HCT116 (cell line): ENCODE measurements around the gene SRCAP. TPM values are rescaled to one million over a fixed set of nuclear protein-coding genes. Genes with fewer than 3 reads are reported as not detected.
A peak's percentile ranks its signal among the peaks of the same experiment; 100 is the strongest.

ENCODE experiments used
- ATAC-seq: fragments of 200-7000 bp; cut with Tn5 transposase; 2 replicates; pipeline ENCODE4 v1.9.1; 2020; ENCODE audit warnings: mild to moderate bottlenecking, moderate library complexity
- BruUV-seq: library from RNA; stranded (reverse); fragments of 400-500 nt; replicated peaks from 2 replicates; lab custom pipeline; 2021; lab: Mats Ljungman, UMichigan
- CTCF ChIA-PET: fragments of 300-600 bp; sonication (Branson Sonifier 250); formaldehyde crosslinking; loops from one replicate; lab custom pipeline; 2021; ENCODE audit warnings: antibody characterized with exemption; lab: Charles Lee
- POLR2A ChIA-PET: fragments of 300-600, 350-600 bp; sonication (Branson Sonifier 250); formaldehyde crosslinking; loops from one replicate; lab custom pipeline; 2021; ENCODE audit warnings: antibody characterized with exemption; lab: Charles Lee
- RAD21 ChIA-PET, 2 experiments: fragments of 300-600 bp; sonication (Branson Sonifier 250); formaldehyde crosslinking; loops; one replicate each; lab custom pipeline; 2023; ENCODE audit warnings: low total read pairs in 2 of 2; ENCODE audit not compliant: uncharacterized antibody in 2 of 2, unreplicated experiment in 2 of 2, low non-redundant PET in 1 of 2; lab: Charles Lee
- DNase-seq: peaks from one replicate; pipeline ENCODE4 v3.0.0-alpha.2; 2010; ENCODE audit warnings: low read depth, low spot score
- H2AFZ ChIP-seq: fragments of 200-600 bp; shearing (Covaris generic), sonication (generic); 2 replicates; pipeline ENCODE4 v1.6.1; 2017; ENCODE audit warnings: low read depth, mixed run types, mixed read lengths, antibody characterized with exemption, low read length; ENCODE audit not compliant: poor library complexity, severe bottlenecking
- H3K27ac ChIP-seq: 2 replicates; pipeline ENCODE4 v1.5.1; 2012; ENCODE audit warnings: low read depth, low read length
- H3K27me3 ChIP-seq: fragments of 200-600 bp; sonication (generic); 2 replicates; pipeline ENCODE4 v1.6.1; 2016; ENCODE audit warnings: mixed run types, low read length, mixed read lengths; ENCODE audit not compliant: insufficient read depth
- H3K36me3 ChIP-seq, 2 experiments: fragments of 200-500 bp in 1 of 2; fragments of 200-600 bp in 1 of 2; sonication (Bioruptor generic) in 1 of 2; sonication (generic) in 1 of 2; 2 replicates each; pipeline versions ENCODE4 v1.5.1 to v1.6.1; 2014 to 2016; ENCODE audit warnings: low read length in 2 of 2, inconsistent platforms in 1 of 2, mixed read lengths in 1 of 2, mixed run types in 1 of 2; ENCODE audit not compliant: insufficient read depth in 2 of 2, control insufficient read depth in 1 of 2
- H3K4me1 ChIP-seq, 2 experiments: fragments of 200-600 bp in 1 of 2; sonication (generic) in 1 of 2; 2 replicates each; pipeline versions ENCODE4 v1.5.1 to v1.6.1; 2012 to 2017; ENCODE audit warnings: low read length in 2 of 2, inconsistent platforms in 1 of 2, mild to moderate bottlenecking in 1 of 2, mixed read lengths in 1 of 2, mixed run types in 1 of 2, moderate library complexity in 1 of 2; ENCODE audit not compliant: insufficient read depth in 2 of 2, control insufficient read depth in 1 of 2
- H3K4me2 ChIP-seq: fragments of 200-600 bp; sonication (generic); 2 replicates; pipeline ENCODE4 v1.6.1; 2017; ENCODE audit warnings: mixed run types, low read length, mixed read lengths
- H3K4me3 ChIP-seq, 2 experiments: fragments of 200-600 bp in 1 of 2; sonication (generic) in 1 of 2; replicated peaks in 1 of 2; 2 replicates each; pipeline ENCODE4 v1.5.1; 2011 to 2016; ENCODE audit warnings: low read length in 2 of 2, control low read depth in 1 of 2, low read depth in 1 of 2, mild to moderate bottlenecking in 1 of 2, mixed read lengths in 1 of 2, mixed run types in 1 of 2
- H3K79me2 ChIP-seq: fragments of 200-600 bp; sonication (generic); 2 replicates; pipeline ENCODE4 v1.6.1; 2017; ENCODE audit warnings: mild to moderate bottlenecking, mixed run types, low read length, moderate library complexity, mixed read lengths; ENCODE audit not compliant: insufficient read depth
- H3K9ac ChIP-seq: fragments of 200-600 bp; sonication (generic); 2 replicates; pipeline ENCODE4 v1.6.1; 2016; ENCODE audit warnings: low read length, mixed read lengths
- H3K9me2 ChIP-seq: fragments of 200-600 bp; sonication (generic), shearing (Covaris generic); 2 replicates; pipeline ENCODE4 v1.6.1; 2017; ENCODE audit warnings: mixed run types, mild to moderate bottlenecking, moderate library complexity; ENCODE audit not compliant: insufficient read depth
- H3K9me3 ChIP-seq, 2 experiments: fragments of 200-500 bp in 1 of 2; fragments of 200-600 bp in 1 of 2; sonication (Bioruptor generic) in 1 of 2; sonication (generic) in 1 of 2; 2 replicates each; pipeline ENCODE4 v1.6.1; 2014 to 2017; ENCODE audit warnings: low read length in 2 of 2, mixed read lengths in 2 of 2, inconsistent platforms in 1 of 2, low read depth in 1 of 2, mild to moderate bottlenecking in 1 of 2, mixed run types in 1 of 2, moderate library complexity in 1 of 2; ENCODE audit not compliant: control insufficient read depth in 1 of 2, insufficient read depth in 1 of 2
- H4K20me1 ChIP-seq: fragments of 200-600 bp; sonication (generic), shearing (Covaris generic); 2 replicates; pipeline ENCODE4 v1.6.1; 2017; ENCODE audit warnings: mixed run types, mild to moderate bottlenecking, moderate library complexity; ENCODE audit not compliant: insufficient read depth
- CBX3 ChIP-seq: IDR thresholded peaks from 2 replicates; pipeline ENCODE4 v1.6.1; 2012; ENCODE audit warnings: low read depth
- CEBPB ChIP-seq: IDR thresholded peaks from 2 replicates; pipeline ENCODE4 v1.6.1; 2012; ENCODE audit warnings: low read depth
- EGR1 ChIP-seq: IDR thresholded peaks from 2 replicates; pipeline ENCODE4 v1.6.1; 2012; ENCODE audit warnings: low read depth
- ELF1 ChIP-seq: IDR thresholded peaks from 2 replicates; pipeline ENCODE4 v1.6.1; 2012; ENCODE audit warnings: low read depth, borderline replicate concordance
- EZH2 ChIP-seq: fragments of 200-600 bp; sonication (generic); IDR thresholded peaks from 2 replicates; pipeline ENCODE4 v1.6.1; 2017; ENCODE audit warnings: antibody characterized with exemption, mixed run types
- EZH2phosphoT487 ChIP-seq: fragments of 200-600 bp; IDR thresholded peaks from 2 replicates; pipeline ENCODE4 v1.6.1; 2018; ENCODE audit warnings: antibody characterized with exemption, borderline replicate concordance
- JUND ChIP-seq: IDR thresholded peaks from 2 replicates; pipeline ENCODE4 v1.6.1; 2012
- POLR2A ChIP-seq: IDR thresholded peaks from 2 replicates; pipeline ENCODE4 v1.7.0; 2011; ENCODE audit warnings: borderline replicate concordance; ENCODE audit not compliant: insufficient read depth, insufficient read length; ENCODE audit errors: extremely low read depth
- POLR2AphosphoS5 ChIP-seq: IDR thresholded peaks from 2 replicates; pipeline ENCODE4 v1.6.1; 2011; ENCODE audit warnings: mild to moderate bottlenecking, low read depth, low read length, moderate library complexity
- RAD21 ChIP-seq: IDR thresholded peaks from 2 replicates; pipeline ENCODE4 v1.6.1; 2012; ENCODE audit warnings: low read depth, mild to moderate bottlenecking
- SIN3A ChIP-seq: IDR thresholded peaks from 2 replicates; pipeline ENCODE4 v1.6.1; 2012; ENCODE audit warnings: low read depth
- SP1 ChIP-seq: IDR thresholded peaks from 2 replicates; pipeline ENCODE4 v1.6.1; 2012; ENCODE audit warnings: low read depth
- SRF ChIP-seq: IDR thresholded peaks from 2 replicates; pipeline ENCODE4 v1.6.1; 2012; ENCODE audit warnings: low read depth
- TCF7L2 ChIP-seq: IDR thresholded peaks from 2 replicates; pipeline ENCODE4 v1.7.0; 2011; ENCODE audit warnings: borderline replicate concordance, inconsistent platforms; ENCODE audit not compliant: insufficient read depth, insufficient read length; ENCODE audit errors: extremely low read depth
- YY1 ChIP-seq: IDR thresholded peaks from 2 replicates; pipeline ENCODE4 v1.6.1; 2011; ENCODE audit warnings: low read length, low read depth, moderate library complexity, mild to moderate bottlenecking; ENCODE audit not compliant: insufficient replicate concordance; ENCODE audit errors: extremely low read depth
- ZFX ChIP-seq: fragments of 450-650 bp; IDR thresholded peaks from 2 replicates; pipeline ENCODE4 v1.6.1; 2017
- ZNF274 ChIP-seq: fragments of 200-500 bp; sonication (Bioruptor generic); IDR thresholded peaks from 2 replicates; pipeline ENCODE4 v1.6.1; 2014; ENCODE audit warnings: mild to moderate bottlenecking, low read depth, low read length, inconsistent platforms
- intact Hi-C: fragments of 100-400 bp; cut with micrococcal nuclease; formaldehyde crosslinking; loops from 2 replicates; pipeline ENCODE4 v1.10.0; 2022
- total RNA-seq: library from RNA; stranded (reverse); gene quantifications from one replicate; pipeline ENCODE4 v1.2.1, GENCODE V29; 2021; ENCODE audit not compliant: unreplicated experiment
- TF ChIP-seq, protein P1 (sequence below): IDR thresholded peaks from 2 replicates; pipeline ENCODE4 v1.6.1; 2011; ENCODE audit warnings: mild to moderate bottlenecking, low read length, moderate library complexity; ENCODE audit not compliant: insufficient replicate concordance; ENCODE audit errors: extremely low read depth
- TF ChIP-seq, protein P2 (sequence below), 3 experiments: fragments of 200-600 bp in 1 of 3; sonication (generic) in 1 of 3; IDR thresholded peaks in 2 of 3; conservative IDR thresholded peaks in 1 of 3; 2 replicates each; pipeline ENCODE4 v1.5.1; 2012 to 2017; ENCODE audit warnings: low read depth in 2 of 3, low read length in 2 of 3, antibody characterized with exemption in 1 of 3, borderline replicate concordance in 1 of 3, control low read depth in 1 of 3, mild to moderate bottlenecking in 1 of 3, mixed read lengths in 1 of 3, mixed run types in 1 of 3, moderate library complexity in 1 of 3; ENCODE audit not compliant: insufficient read depth in 1 of 3
- TF ChIP-seq, protein P3 (sequence below): IDR thresholded peaks from 2 replicates; pipeline ENCODE4 v1.6.1; 2012
- TF ChIP-seq, protein P4 (sequence below): IDR thresholded peaks from 2 replicates; pipeline ENCODE4 v1.6.1; 2012

Gene SRCAP
- total RNA-seq, 1 experiment from 2014 or later: 59.6 TPM

DNA sequence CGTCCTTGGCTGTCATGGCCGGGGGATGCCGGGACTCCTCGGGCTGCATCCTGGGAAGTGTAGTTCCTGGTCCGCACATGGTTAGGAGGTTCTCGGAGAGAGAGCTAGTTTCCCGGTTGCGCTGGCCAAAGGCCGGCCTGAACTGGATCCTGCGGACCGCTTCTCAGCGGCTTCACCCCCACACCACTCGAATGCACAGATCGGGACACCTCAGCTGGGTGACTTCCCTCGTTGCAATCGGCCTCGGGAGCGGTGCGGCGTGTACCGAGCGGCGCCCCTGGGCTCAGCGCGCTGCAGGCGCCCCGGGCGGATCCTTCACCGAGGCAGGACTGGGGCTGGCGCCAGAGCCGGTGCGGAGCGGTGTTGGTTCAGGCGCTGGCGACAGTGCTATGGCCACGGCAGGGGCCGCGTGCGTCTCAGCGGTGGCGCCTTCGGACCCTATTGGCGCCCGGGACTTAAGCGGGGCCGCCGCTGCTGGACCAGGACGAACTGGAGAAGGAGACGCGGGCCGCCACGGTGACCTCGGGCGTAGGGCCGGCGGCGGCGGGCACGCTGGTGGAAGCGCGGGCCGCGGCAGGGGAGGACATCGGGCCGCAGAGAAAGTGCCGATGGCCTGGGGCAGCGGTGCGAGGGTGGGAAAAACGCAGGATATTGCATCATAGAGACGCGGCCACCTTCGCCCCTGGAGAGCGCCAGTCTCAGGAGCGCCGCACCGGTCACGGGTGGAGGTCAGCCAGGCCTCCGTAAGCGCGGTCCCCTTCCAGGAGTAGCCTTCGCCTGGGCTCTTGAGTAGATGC, 76.6 kb downstream of the SRCAP start:
- Histone ChIP-seq H2AFZ (no peak overlapping the region), H3K9me3 (no peaks in the 10 kb centered on the region), H3K27ac (peak overlapping the region; percentile 90), H3K9ac (peak overlapping the region; percentile 84), H3K36me3 (peaks cover 6 to 23% of the 10 kb centered on the region in 2 experiments), H3K4me1 (peaks cover 0 to 11% of the 10 kb centered on the region in 2 experiments; a peak in 2 of 4 replicates), H3K4me3 (peak overlapping the region; percentile 59 to 66), H3K4me2 (peak overlapping the region; percentile 80), H4K20me1 (no peaks in the 10 kb centered on the region), H3K27me3 (no peaks in the 10 kb centered on the region), H3K9me2 (no peaks in the 10 kb centered on the region), H3K79me2 (no peaks in the 10 kb centered on the region)
- ChIA-PET POLR2A (interaction anchor here (1.1 kb wide), 1 partner anchor 30 kb away, joined by 3 read pairs; no protein-coding TSS in a partner anchor), RAD21 (no interaction called here), CTCF (no interaction called here)
- ATAC-seq (peak; percentile 73), DNase-seq (peak; percentile 24)
- BruUV-seq: no TSS peak
- intact Hi-C loops: no loop called here
- TF ChIP-seq POLR2A: no peak
- TF ChIP-seq, protein P1, sequence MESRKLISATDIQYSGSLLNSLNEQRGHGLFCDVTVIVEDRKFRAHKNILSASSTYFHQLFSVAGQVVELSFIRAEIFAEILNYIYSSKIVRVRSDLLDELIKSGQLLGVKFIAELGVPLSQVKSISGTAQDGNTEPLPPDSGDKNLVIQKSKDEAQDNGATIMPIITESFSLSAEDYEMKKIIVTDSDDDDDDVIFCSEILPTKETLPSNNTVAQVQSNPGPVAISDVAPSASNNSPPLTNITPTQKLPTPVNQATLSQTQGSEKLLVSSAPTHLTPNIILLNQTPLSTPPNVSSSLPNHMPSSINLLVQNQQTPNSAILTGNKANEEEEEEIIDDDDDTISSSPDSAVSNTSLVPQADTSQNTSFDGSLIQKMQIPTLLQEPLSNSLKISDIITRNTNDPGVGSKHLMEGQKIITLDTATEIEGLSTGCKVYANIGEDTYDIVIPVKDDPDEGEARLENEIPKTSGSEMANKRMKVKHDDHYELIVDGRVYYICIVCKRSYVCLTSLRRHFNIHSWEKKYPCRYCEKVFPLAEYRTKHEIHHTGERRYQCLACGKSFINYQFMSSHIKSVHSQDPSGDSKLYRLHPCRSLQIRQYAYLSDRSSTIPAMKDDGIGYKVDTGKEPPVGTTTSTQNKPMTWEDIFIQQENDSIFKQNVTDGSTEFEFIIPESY: no peak
- TF ChIP-seq CEBPB: peak; percentile 57; the same call in 1 of the 2 replicates
- no peak; the same call in 1 of the 2 replicates for TF ChIP-seq JUND
- TF ChIP-seq EZH2phosphoT487: no peak
- TF ChIP-seq EGR1: no peak
- peak; percentile 17; the same call in 1 of the 2 replicates for TF ChIP-seq CBX3
- TF ChIP-seq ZFX: peak; percentile 70; the same call in 1 of the 2 replicates
- TF ChIP-seq POLR2AphosphoS5: peak; percentile 70
- no peak for TF ChIP-seq RAD21
- no peak for TF ChIP-seq SRF
- TF ChIP-seq, protein P2, sequence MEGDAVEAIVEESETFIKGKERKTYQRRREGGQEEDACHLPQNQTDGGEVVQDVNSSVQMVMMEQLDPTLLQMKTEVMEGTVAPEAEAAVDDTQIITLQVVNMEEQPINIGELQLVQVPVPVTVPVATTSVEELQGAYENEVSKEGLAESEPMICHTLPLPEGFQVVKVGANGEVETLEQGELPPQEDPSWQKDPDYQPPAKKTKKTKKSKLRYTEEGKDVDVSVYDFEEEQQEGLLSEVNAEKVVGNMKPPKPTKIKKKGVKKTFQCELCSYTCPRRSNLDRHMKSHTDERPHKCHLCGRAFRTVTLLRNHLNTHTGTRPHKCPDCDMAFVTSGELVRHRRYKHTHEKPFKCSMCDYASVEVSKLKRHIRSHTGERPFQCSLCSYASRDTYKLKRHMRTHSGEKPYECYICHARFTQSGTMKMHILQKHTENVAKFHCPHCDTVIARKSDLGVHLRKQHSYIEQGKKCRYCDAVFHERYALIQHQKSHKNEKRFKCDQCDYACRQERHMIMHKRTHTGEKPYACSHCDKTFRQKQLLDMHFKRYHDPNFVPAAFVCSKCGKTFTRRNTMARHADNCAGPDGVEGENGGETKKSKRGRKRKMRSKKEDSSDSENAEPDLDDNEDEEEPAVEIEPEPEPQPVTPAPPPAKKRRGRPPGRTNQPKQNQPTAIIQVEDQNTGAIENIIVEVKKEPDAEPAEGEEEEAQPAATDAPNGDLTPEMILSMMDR (IDR thresholded peaks at IDR 0.05 in 2 of 3, conservative IDR thresholded peaks at IDR 0.05 in 1 of 3; ENCODE audit: borderline replicate concordance in 1 of 3, insufficient read depth in 1 of 3, low read depth in 2 of 3, low read length in 2 of 3): no peak
- no peak; the same call in 1 of the 2 replicates for TF ChIP-seq ELF1
- peak; percentile 42 for TF ChIP-seq SP1
- TF ChIP-seq ZNF274: no peak
- no peak for TF ChIP-seq EZH2
- TF ChIP-seq, protein P3, sequence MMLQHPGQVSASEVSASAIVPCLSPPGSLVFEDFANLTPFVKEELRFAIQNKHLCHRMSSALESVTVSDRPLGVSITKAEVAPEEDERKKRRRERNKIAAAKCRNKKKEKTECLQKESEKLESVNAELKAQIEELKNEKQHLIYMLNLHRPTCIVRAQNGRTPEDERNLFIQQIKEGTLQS: no peak
- TF ChIP-seq, protein P4, sequence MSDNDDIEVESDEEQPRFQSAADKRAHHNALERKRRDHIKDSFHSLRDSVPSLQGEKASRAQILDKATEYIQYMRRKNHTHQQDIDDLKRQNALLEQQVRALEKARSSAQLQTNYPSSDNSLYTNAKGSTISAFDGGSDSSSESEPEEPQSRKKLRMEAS: peak; percentile 88
- TF ChIP-seq YY1: peak; percentile 71
- peak; percentile 54; the same call in 1 of the 2 replicates for TF ChIP-seq SIN3A
- no peak for TF ChIP-seq TCF7L2
